Endothelial cell of umbilical vein (primary cell): ENCODE results near the gene PTGER3. TPM values are rescaled to one million over a fixed set of nuclear protein-coding genes. Genes with fewer than 3 reads are reported as not detected.

Experiments used
- BruUV-seq: library from RNA; stranded (reverse); fragments of 400-500 nt; replicated peaks from 2 replicates; lab custom pipeline; 2021; lab: Mats Ljungman, UMichigan
- CTCF ChIA-PET: fragments of 300-600, 350-600 bp; sonication (Branson Sonifier 250); formaldehyde crosslinking; loops from one replicate; lab custom pipeline; 2021; ENCODE audit warnings: antibody characterized with exemption, inconsistent platforms; lab: Charles Lee
- POLR2A ChIA-PET: fragments of 300-600, 350-600 bp; sonication (Branson Sonifier 250); formaldehyde crosslinking; loops from one replicate; lab custom pipeline; 2021; ENCODE audit warnings: antibody characterized with exemption, inconsistent platforms; lab: Charles Lee
- DNase-seq: peaks from one replicate; pipeline ENCODE4 v3.0.0-alpha.2; 2011; ENCODE audit warnings: low read depth, low spot score
- FAIRE-seq: peaks from 2 replicates; lab custom pipeline; 2011; peaks lifted over from hg19 to GRCh38; lab: Jason Lieb, UNC
- H2AFZ ChIP-seq: 2 replicates; pipeline ENCODE4 v1.6.0; 2012; ENCODE audit warnings: low read depth, low read length, control low read depth, inconsistent platforms
- H3K27ac ChIP-seq: 2 replicates; pipeline ENCODE4 v1.5.1; 2011; ENCODE audit warnings: low read depth, mild to moderate bottlenecking, control low read depth, low read length, moderate library complexity; ENCODE audit not compliant: insufficient read depth
- H3K27me3 ChIP-seq, 2 experiments: 2 replicates each; pipeline versions ENCODE4 v1.6.0 to v1.6.1; 2011; ENCODE audit warnings: low read length in 2 of 2, mixed read lengths in 1 of 2; ENCODE audit not compliant: control insufficient read depth in 2 of 2, insufficient read depth in 2 of 2
- H3K36me3 ChIP-seq, 2 experiments: 2 replicates in 1 of 2; 3 replicates in 1 of 2; pipeline ENCODE4 v1.5.1; 2011; ENCODE audit warnings: low read length in 2 of 2, mild to moderate bottlenecking in 1 of 2, moderate library complexity in 1 of 2; ENCODE audit not compliant: control insufficient read depth in 2 of 2, insufficient read depth in 2 of 2; ENCODE audit errors: extremely low read depth in 1 of 2
- H3K4me1 ChIP-seq: 3 replicates; pipeline ENCODE4 v1.5.1; 2011; ENCODE audit warnings: mild to moderate bottlenecking, low read length; ENCODE audit not compliant: control insufficient read depth, insufficient read depth; ENCODE audit errors: extremely low read depth
- H3K4me2 ChIP-seq: 2 replicates; pipeline ENCODE4 v1.6.1; 2011; ENCODE audit warnings: low read length, control low read depth, mixed read lengths; ENCODE audit not compliant: insufficient read depth
- H3K4me3 ChIP-seq, 3 experiments: fragments of 200-600 bp in 1 of 3; sonication (generic), shearing (Covaris generic) in 1 of 3; replicated peaks in 1 of 3; 2 replicates each; pipeline ENCODE4 v1.5.1; 2011 to 2016; ENCODE audit warnings: control low read depth in 3 of 3, low read length in 3 of 3, mild to moderate bottlenecking in 2 of 3, inconsistent platforms in 1 of 3, low read depth in 1 of 3, moderate library complexity in 1 of 3; ENCODE audit not compliant: insufficient read depth in 1 of 3
- H3K79me2 ChIP-seq: 2 replicates; pipeline ENCODE4 v1.6.0; 2012; ENCODE audit warnings: low read length, inconsistent platforms; ENCODE audit not compliant: control insufficient read depth, insufficient read depth
- H3K9ac ChIP-seq: replicated peaks from 2 replicates; pipeline ENCODE3; 2011; ENCODE audit warnings: low read length, control low read depth; ENCODE audit not compliant: insufficient read depth; ENCODE audit errors: extremely low read depth
- H3K9me1 ChIP-seq: replicated peaks from 3 replicates; pipeline ENCODE4 v1.6.0; 2011; ENCODE audit warnings: mild to moderate bottlenecking, low read length; ENCODE audit not compliant: control insufficient read depth, insufficient read depth; ENCODE audit errors: extremely low read depth
- H3K9me3 ChIP-seq: replicated peaks from 2 replicates; pipeline ENCODE4 v1.5.1; 2012; ENCODE audit warnings: low read length, inconsistent platforms; ENCODE audit not compliant: control insufficient read depth, insufficient read depth
- H4K20me1 ChIP-seq: replicated peaks from 2 replicates; pipeline ENCODE3; 2011; ENCODE audit warnings: mild to moderate bottlenecking, low read length; ENCODE audit not compliant: control insufficient read depth, insufficient read depth; ENCODE audit errors: extremely low read depth
- EZH2 ChIP-seq: IDR thresholded peaks from 2 replicates; pipeline ENCODE4 v1.6.1; 2012; ENCODE audit warnings: borderline replicate concordance, low read depth, mild to moderate bottlenecking, moderate library complexity, low read length, inconsistent platforms; ENCODE audit not compliant: severe bottlenecking
- FOS ChIP-seq: IDR thresholded peaks from 2 replicates; pipeline ENCODE4 v1.6.1; 2011; ENCODE audit warnings: mild to moderate bottlenecking, low read length, moderate library complexity, borderline replicate concordance; ENCODE audit not compliant: insufficient read depth
- GATA2 ChIP-seq: IDR thresholded peaks from 2 replicates; pipeline ENCODE4 v1.7.0; 2011; ENCODE audit warnings: low read depth, mild to moderate bottlenecking, moderate library complexity, mixed read lengths, low read length; ENCODE audit not compliant: insufficient read length, insufficient read depth
- JUN ChIP-seq: IDR thresholded peaks from 2 replicates; pipeline ENCODE4 v1.6.1; 2011; ENCODE audit warnings: borderline replicate concordance, low read depth; ENCODE audit not compliant: insufficient read length, insufficient read depth
- MYC ChIP-seq: IDR thresholded peaks from one replicate; pipeline ENCODE4 v1.6.1; 2011; ENCODE audit warnings: mild to moderate bottlenecking, low read depth, low read length
- POLR2A ChIP-seq: IDR thresholded peaks from 2 replicates; pipeline ENCODE4 v1.6.1; 2012; ENCODE audit warnings: low read depth, mild to moderate bottlenecking, control low read depth, low read length
- POLR2AphosphoS5 ChIP-seq: IDR thresholded peaks from 2 replicates; pipeline ENCODE4 v1.6.1; 2012; ENCODE audit warnings: low read depth, mild to moderate bottlenecking, control low read depth, low read length, moderate library complexity; ENCODE audit not compliant: insufficient read depth
- dilution Hi-C: fragments of 300-500 bp; cut with MboI; formaldehyde crosslinking; loops from one replicate; pipeline ENCODE4 v1.15.0; 2019; ENCODE audit warnings: low sequenced_read_pairs; ENCODE audit not compliant: extremely low pct_ligation_motif_present
- intact Hi-C: fragments of 100-400 bp; cut with micrococcal nuclease; formaldehyde crosslinking; loops from one replicate; pipeline ENCODE4 v1.10.0; 2022
- polyA plus RNA-seq, 4 experiments: library from polyadenylated mRNA; depleted of rRNA in 3 of 4; stranded (reverse) in 3 of 4; unstranded in 1 of 4; fragments of >200 nt; gene quantifications; 2 replicates each; pipeline versions ENCODE4 v1.2.1 to v1.2.3, GENCODE V29; 2011 to 2012; ENCODE audit warnings: missing spikeins in 1 of 4
- total RNA-seq: library from RNA; stranded (reverse); gene quantifications from 2 replicates; pipeline ENCODE4 v1.2.3, GENCODE V29; 2021
- TF ChIP-seq, protein P1 (sequence below): IDR thresholded peaks from 2 replicates; pipeline ENCODE4 v1.6.1; 2011; ENCODE audit not compliant: insufficient read depth, insufficient read length
- TF ChIP-seq, protein P2 (sequence below), 2 donors: IDR thresholded peaks; 1 replicate in 1 of 2; 2 replicates in 1 of 2; pipeline ENCODE4 v1.5.1; 2011; ENCODE audit warnings: low read length in 2 of 2, mild to moderate bottlenecking in 2 of 2, moderate library complexity in 2 of 2, control low read depth in 1 of 2, inconsistent platforms in 1 of 2, low read depth in 1 of 2; ENCODE audit not compliant: insufficient read depth in 1 of 2; ENCODE audit errors: extremely low read depth in 1 of 2

Gene PTGER3
- total and polyA plus RNA-seq, 2 donors (not counting 3 experiments of a cell fraction or from before 2014, with no cell fraction given), result 0.01 TPM; not detected in 1

- Histone ChIP-seq H3K27ac (no peak overlapping the region), H3K27me3 (no peaks in the 10 kb centered on the region), H3K9me3 (no peaks in the 10 kb centered on the region), H3K9me1 (no peaks in the 10 kb centered on the region), H2AFZ (no peak overlapping the region), H3K4me2 (no peak overlapping the region), H4K20me1 (no peaks in the 10 kb centered on the region), H3K9ac (no peak overlapping the region), H3K36me3 (no peaks in the 10 kb centered on the region), H3K4me3 (no peak overlapping the region), H3K79me2 (no peaks in the 10 kb centered on the region), H3K4me1 (no peaks in the 10 kb centered on the region)
- TF ChIP-seq GATA2, result no peak
- TF ChIP-seq, protein P1, sequence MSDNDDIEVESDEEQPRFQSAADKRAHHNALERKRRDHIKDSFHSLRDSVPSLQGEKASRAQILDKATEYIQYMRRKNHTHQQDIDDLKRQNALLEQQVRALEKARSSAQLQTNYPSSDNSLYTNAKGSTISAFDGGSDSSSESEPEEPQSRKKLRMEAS, result no peak
- TF ChIP-seq EZH2, result no peak
- TF ChIP-seq JUN, result no peak
- no peak for TF ChIP-seq FOS
- TF ChIP-seq, protein P2, sequence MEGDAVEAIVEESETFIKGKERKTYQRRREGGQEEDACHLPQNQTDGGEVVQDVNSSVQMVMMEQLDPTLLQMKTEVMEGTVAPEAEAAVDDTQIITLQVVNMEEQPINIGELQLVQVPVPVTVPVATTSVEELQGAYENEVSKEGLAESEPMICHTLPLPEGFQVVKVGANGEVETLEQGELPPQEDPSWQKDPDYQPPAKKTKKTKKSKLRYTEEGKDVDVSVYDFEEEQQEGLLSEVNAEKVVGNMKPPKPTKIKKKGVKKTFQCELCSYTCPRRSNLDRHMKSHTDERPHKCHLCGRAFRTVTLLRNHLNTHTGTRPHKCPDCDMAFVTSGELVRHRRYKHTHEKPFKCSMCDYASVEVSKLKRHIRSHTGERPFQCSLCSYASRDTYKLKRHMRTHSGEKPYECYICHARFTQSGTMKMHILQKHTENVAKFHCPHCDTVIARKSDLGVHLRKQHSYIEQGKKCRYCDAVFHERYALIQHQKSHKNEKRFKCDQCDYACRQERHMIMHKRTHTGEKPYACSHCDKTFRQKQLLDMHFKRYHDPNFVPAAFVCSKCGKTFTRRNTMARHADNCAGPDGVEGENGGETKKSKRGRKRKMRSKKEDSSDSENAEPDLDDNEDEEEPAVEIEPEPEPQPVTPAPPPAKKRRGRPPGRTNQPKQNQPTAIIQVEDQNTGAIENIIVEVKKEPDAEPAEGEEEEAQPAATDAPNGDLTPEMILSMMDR (IDR thresholded peaks at IDR 0.05; ENCODE audit: extremely low read depth in 1 of 2, insufficient read depth in 1 of 2, low read depth in 1 of 2, low read length in 2 of 2), result no peak
- TF ChIP-seq MYC, result no peak
- TF ChIP-seq POLR2A, result no peak
- no peak for TF ChIP-seq POLR2AphosphoS5
- intact Hi-C loops (no loop called here), dilution Hi-C loops (no loop called here)
- BruUV-seq, result no TSS peak
- CTCF ChIA-PET, result no interaction called here
- POLR2A ChIA-PET, result no interaction called here
- DNase-seq (no peak), FAIRE-seq (no peak)
These were observed 113.2 kb downstream of the PTGER3 start for GRCh38 chr1:70934194-70934961.
